GM04503 (cell line): Measurements from ENCODE around the gene MSMB.
"Not testable (repeated sequence)": the region's sequence is repeated elsewhere in the genome, so short reads cannot be mapped to it uniquely, and the experiment has no call there.

Experiments
- DNase-seq: peaks from one replicate; pipeline ENCODE4 v3.0.0-alpha.2; 2012; ENCODE audit warnings: low read depth

MSMB gene, protein sequence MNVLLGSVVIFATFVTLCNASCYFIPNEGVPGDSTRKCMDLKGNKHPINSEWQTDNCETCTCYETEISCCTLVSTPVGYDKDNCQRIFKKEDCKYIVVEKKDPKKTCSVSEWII

DNA sequence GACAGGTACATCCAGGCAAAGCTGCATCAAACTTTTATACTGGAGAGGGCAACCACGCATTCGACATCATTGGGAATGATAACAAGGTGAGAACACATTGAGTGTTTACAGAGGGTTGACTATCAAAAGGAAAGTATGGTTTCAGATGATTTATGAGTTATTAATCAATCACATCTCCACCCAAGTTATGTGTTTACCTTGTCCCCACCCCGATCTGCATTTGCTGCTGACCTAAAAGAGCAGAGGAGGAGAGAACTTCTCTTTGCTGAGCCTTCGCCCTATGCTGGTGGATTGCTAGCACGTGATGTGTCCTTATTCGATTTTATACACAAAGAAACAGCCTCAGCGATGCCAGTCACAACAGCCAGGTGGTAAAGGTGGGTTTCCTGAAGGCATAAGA lies at the start of gene MSMB:
Gene MSMB (minus strand): TSS at position 9 of the 400 bp plus-strand sequence. CDS start 32 bp downstream, outside the sequence.
- no peak for DNase-seq

DNA sequence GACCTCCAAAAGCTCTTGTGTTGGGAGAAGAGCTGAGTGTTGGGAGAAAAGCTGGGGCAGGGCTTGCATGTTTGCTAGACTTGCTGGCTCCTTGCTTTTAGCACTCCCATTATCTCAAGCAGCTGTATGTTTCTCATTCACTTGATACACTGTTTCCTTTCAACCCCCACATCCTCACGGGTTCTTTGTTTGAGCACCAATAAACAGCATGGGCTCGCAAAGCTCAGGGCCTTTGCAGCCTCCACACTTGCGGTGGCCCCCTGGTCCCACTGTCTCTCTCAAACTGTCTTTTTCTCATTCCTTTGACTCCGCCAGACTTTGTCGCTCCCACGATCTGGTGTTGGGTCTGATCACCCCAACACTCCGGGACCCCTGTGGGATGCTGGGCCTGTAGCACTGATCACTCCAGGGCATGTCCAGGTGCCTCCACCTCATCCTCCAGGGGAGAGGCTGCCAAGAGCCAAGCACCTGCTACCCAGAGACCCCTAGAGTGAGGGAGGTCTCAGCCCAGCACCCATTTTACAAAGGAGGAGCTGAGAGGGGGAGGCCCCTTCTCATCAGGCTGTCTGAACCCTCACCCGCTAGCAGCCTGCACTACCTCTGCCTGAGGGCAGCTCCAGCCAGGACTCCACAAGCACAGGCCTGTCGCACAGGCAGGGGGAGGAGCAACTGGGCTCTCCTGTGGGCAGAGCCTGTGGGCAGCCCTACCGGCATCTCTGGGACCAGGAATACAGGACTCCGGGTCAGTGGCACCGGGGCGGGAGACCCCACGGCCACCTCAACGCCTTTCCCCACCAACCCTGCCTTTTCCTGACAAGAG lies 49.1 kb upstream of the MSMB start:
- no peak for DNase-seq

DNA sequence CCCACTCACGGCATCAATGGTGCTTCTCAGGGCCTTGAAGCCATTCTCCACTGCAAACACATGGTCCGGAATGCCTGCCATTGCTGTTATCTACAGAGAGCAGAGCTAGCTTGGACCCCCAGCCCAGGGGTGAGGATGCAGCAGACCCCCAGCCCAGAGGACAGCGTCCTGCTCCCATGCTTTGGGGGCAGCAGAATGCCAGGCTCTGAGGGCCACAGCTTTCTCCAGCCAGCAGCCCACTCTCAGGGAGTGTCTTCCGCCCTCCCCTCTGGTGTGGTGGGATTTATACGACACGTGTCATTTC lies 48.1 kb upstream of the MSMB start:
- DNase-seq = no peak

DNA sequence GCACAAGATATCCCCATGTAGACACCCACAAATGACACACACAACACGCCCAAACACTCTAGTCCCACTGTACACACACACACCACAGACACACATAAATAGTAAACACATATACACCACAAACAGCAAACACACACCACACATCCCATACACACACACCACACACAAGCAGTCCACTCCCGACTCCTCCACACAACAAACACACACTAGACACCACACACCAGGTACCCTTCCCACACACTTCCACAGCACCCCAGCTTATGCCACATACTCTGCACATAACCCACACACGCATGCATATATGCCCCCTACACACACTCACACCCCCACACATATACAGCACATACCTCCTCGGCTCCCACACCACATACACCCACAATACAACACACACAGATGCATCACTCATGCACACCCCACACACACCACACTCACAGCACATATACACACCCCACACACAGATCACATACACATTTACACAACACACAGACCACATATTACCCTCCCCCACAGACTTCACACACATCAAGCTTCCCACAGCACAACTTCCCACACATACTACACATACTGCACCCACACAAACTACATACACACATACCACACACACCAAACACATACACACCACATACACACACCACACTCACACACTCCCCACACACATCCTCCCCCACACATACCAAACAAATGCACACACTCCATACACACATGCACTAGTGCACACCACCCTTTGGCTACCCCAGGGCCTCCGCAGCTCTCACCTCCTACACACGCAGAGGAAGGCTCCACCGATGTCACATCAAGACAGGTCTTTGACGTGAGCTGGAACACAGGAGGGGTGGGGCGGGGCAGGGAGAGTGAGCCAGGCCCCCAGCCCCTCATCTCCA lies 47.5 kb upstream of the MSMB start:
- not testable (repeated sequence) for DNase-seq

DNA sequence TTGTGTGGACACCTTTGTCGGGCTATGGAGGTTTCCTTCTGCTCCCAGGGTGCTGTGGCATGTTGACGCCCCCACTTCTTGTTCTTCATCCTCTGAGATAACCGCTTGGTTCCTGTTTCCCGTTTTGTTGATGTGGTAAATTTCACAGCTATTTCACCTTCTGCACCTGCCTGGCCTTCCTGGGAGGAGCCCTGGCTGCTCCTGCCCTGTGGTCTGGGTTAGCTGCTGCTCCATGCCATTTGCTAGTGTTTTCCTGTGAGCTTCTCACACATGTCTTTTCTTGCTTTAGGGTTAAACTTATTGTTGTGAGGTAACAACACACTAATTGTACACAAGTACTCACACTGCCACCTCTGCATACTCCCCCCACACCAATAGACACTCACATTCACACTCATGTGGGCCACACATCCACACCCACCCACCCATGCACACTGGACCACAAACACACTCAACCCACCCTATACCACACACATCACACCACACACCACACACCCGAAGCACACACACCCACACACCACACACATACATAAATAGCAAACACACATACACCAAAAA lies 46.5 kb upstream of the MSMB start:
- DNase-seq = no peak

DNA sequence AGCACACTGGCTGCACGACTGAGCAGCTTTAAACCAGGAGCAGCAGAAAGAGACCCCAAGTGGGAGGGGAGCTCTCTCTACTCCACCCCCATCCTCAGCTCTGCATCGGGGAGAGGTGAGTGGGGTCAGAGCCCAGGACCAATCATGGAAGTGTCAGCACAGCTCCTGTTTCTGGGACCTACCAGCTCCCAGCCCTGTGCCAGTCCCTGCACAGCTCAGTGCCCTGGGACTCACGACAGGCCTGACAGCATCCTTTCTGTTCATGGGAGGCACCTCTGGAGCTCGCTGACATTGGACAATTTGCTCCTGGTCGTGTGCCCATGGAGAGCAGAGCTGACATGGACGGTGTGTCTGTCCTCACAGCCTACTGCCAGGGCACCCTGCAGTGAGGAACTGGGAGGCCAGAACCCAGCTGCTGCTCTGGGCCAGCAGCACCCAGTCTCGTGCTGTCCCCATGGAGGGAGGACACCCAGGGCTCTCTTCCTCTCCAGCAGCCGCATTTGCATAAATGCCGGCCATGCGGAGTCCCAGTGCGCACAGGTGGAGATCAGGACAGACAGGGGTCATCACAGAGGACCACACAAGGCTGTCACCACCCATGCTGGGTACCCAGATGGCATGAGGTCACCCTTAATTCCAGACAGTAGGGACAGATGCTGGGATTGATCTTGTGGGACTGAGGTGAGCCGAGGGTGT lies 45.9 kb upstream of the MSMB start:
- DNase-seq = no peak

DNA sequence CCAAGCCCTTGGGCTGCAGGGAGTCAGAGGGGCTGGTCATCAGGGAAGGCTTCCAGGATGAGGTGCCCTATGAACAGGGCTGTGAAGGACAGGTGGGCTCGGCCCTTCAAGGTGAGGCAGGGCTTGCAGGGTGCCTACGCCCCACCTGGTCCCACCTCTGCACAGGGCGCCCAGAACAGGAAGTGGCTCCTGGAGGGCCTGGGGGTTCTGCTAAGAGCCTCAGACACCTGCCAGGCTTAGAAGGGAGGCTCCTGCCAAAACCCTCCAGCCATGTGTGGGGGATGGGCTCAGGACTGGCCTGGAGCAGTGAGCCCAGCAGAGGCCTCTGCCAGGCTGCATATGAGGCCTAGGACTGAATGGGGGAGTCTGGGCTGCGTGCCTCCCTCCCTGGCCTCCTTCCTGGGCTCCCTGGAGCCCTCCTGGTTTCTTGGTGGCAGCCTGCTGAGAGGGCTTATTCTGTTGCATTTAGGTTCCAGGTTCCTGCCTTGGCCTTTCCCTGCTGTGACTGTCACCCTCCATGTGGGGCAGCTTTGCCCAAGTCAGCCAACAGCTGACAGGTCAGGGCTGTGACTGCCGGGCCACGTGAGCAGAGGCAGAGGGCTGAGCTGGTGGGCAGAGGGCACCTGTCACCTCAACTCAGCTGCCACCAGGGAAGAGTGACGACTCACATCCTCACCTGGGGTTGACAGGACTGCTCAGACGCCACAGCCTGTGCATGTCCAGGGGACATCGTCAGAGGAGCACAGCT lies 45.2 kb upstream of the MSMB start:
- DNase-seq = no peak

DNA sequence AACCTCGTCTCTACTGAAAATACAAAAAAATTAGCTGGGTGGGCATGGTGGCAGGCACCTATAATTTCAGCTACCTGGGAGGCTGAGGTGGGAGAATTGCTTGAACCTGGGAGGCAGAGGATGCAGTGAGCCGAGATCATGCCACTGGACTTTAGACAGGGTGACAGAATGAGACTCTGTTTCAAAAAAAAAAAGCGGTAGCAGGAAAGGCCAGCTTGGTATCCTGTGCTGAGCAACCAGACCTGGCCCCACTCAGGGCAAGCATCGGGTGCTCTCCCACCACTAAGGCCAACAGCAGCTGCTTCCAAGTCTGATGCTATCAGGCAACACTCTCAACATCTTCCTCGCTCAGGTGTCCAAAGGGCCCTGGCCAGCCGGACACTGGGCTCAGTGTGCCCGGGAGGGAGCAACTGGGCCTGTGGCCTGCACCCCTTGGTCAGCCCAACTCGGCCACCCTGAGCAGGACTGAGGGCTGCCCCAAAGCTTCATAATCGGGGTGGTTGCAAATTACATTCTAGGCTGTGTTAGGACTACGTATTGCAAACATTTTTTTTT lies 44.3 kb upstream of the MSMB start:
- no peak for DNase-seq

DNA sequence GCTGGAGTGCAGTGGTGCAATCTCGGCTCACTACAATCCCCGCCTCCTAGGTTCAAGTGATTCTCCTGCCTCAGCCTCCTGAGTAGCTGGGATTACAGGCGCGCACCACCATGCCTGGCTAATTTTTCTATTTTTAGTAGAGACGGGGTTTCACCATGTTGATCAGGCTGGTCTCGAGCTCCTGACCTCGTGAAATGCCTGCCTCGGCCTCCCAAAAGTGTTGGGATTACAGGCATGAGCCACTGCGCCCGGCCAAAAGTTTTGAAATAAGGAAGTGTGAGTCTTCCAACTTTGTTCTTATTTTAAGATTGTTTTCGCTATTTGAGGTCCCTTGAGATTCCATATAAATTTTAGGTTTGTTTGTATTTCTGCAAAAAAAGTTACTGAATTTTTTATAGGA lies 41.3 kb upstream of the MSMB start:
- DNase-seq = not testable (repeated sequence)

DNA sequence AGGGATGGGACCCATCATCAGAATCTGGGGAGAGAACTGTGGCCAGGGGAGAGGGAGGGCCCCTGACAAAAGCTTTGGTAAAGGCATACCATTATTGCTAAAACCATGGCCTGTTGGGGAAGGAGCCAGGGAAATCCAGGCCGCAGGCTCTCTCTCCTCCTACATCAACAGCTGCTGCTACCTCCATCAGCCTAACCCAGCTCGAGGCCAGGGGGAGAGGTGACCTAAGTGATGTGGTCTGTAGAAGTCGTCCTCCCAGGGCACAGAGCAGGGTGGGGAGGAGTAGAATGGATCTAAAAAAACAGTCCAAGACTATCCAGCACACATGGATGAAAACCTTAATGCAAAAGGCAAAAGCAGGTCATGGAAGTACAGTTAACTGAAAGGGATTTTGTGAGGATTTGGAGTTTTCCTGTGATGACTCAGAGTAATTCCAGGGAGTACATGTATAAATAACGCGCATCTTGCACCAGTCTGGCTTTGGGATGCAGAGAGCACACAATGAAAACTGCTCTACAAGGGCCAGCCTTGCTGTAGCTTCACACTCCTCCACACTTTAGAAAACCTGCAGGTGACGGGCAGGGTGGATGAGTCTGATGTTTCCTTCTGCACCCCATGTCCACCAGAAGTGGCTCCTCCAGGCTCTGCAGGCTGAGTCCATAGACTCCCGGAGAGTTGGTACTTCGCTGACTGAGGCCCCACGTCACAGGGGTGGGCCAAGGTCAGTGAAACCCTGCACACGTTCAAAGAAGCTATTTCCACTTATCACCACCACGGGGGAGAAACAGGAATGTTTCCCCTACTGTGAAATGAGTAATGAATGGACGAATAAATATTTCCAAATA lies 38.5 kb upstream of the MSMB start:
- DNase-seq = no peak

DNA sequence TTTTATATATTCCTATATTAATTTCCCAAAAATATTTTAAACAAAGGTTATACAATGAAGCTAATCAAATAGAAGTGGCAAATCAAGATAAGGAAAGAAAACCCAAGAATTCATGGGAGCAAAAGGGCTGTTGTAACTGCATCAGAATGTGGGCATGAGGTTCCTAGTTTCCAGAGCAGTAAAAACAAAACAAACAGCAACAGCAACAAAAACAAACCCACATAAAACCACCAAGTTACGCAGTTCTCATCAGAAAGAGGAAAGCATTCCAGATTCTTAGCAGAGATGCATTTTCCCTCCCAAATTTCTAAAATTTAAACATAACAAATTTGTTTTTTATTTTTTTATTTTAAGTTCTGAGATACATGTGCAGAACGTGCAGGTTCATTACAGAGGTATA lies 34.8 kb upstream of the MSMB start:
- DNase-seq = no peak

DNA sequence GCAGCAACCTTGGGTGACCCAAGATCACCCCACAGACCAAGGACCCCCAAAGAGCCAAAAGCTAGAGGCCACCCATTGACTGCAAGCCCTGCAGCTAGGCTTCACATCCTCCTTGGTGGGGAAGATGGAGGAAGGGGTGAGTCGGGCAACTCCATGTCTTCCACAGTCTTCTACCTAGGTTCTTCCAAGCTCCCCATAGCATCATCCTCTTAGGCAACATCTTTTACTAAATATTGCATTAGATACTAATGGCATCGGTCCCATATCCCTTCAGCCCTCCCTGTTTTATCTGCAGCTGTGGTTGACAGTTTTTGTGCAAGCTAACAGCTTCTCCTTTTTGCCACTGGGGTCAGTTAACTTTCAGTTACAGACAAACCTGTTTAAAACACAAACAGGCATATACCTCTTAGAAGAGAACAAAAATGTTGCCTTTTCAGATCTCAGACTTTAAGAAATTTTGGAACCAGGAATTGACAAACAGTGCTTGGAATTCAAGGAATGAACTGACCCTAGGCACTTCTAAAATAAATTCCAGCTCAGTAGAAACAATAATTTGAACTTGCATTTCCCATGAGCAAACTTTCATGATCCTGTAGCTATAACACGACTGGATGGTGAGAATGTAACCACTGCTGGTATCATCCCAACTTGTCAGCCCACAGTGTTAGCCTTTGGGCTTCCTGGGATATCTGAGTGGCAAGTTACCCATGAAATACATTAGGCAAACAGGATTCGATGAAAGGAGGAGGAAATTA lies 33.9 kb upstream of the MSMB start:
- no peak for DNase-seq

DNA sequence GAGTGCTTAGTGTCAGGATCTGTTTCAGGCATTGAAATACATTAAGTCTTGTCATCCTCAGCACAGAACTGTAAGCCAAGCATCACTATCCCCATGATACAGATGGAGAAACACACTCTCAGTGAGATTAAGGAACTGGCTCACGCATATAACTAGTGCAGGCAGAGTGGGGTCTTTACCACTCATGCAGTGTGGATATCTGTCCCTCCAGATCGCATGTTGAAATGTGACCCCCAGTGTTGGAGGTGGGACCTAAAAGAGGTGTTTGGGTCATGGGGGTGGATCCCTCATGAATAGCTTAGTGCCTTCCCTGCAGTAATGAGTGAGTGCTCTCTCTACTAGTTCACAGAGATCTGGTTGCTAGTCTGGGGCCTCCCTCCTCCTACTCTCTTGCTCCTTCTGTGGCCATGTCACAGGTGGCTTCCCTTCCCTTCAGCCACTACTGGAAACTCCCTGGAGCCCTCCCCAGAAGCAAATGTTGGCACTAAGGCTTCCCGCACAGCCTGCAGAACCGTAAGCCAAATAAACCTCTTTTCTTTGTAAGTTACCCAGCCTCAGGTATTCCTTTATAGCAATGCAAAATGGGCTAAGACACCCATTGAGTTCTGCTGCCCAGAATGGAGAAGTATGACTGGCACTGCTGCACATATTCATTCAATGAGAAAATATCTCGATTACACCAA lies 31.8 kb upstream of the MSMB start:
- no peak for DNase-seq

DNA sequence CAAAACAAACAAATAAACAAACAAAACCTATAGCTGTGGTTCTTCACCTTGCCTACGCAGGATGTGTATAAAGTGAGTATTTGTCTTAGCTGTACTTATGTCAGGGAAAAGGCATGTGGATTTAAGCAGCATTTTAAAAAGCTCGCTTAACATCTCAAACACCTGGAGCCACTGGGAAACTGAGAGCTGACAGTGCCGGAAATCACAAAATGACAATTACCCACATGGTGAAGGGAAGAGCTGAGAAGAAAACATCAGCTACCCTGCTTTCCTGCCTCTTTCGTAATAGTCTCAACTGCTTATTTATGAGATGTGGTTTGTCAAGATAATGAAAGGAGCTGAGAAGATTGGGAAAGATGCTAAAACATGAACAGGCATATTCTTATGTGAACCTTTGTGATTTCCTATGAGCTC lies 31.1 kb upstream of the MSMB start:
- no peak for DNase-seq

DNA sequence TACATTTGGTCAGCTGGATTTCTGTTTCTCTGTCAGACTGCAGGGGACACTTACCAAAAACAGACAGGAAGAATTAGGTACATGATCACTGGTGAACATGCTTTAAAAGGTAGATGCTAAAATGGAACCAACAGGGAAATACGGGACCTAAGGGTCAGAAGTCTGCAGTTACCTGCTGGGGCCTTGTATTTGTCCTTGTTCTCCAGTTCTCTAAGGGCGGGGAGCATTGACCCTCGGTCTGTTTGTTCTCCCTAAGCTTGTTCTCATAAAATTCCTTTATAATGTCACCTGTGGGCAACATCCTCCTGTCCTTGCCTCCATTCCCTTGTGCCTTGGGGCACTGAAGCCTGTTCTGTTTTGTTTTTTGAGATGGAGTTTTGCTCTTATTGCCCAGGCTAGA lies 29.8 kb upstream of the MSMB start:
- DNase-seq = no peak

DNA sequence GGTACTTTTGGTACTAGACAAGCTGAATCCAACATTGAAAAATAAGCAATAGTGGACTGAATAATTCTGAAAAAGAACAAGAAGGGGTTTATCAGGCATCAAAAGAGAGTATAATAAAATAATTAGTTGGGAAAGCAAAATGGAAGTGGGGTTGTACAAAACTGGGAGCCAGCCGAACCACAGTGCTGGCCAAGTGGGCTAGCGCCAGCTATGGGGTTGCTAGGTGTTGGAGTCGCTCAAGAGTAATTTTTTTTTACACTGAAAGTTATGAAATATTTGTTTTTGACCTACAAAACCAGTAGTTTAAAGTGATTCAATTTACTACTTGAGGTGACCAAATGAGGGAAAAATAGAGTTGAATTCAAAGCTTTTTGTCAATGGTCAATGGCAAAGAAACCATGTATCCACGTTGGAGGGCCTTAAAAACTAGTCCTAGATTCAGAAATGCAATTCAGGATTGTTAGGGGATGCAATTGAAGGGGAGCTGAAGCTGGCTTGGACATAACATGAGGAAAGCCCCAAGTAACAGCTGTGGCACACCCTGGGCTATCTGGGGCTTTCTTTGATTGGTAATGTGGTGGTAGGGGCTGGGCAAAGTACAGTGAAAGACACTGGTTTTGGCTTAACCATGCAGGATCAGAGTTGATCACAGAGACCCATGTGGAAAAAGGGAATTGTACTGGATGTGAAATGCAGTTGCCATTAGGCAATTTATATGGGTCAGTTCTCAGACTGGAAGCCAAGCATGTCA lies 28.3 kb upstream of the MSMB start:
- DNase-seq = no peak

DNA sequence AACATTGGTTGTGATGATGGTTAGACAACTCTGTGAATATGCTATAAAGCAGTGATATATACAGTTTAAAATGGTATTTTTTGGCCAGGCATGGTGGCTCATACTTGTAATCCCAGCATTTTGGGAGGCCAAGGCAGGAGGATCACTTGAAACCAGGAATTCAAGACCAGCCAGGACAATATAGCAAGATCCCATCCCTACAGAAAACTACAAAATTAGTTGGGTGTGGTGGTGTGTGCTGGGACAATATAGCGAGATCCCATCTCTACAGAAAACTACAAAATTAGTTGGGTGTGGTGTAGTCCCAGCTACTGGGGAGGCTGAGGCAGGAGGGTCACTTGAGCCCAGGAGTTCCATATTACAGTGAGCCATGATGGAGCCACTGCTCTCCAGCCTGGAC lies 27.5 kb upstream of the MSMB start:
- no peak for DNase-seq

DNA sequence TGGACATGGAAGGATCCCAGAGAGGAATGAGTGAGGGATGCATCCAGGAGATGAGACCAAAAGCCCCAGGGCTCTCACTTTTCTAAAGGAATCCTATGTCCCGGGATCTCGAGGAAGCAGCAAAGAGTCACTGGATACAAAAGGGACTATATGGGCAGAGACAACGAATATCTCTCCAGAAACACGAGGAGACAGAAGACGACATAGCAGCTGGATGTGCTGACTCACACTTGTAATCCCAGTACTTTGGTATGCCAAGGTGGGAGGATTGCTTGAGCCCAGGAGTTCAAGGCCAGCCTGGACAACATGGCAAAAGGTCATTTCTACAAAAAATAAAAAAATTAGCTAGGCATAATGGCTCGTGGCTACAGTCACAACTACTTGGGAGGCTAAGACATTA lies 24.7 kb upstream of the MSMB start:
- no peak for DNase-seq
